Stimulated activated CD8-positive, alpha-beta memory T cell treated with anti-CD3 and anti-CD28 coated beads, Interleukin-12 subunit alpha, Interleukin-12 subunit beta, amount 100 ng/mL, for 4 hours (primary cell): ENCODE data around the gene RASSF8.
"Not testable (repeated sequence)": the region's sequence is repeated elsewhere in the genome, so short reads cannot be mapped to it uniquely, and the experiment has no call there.

Experiments used
- DNase-seq: peaks from one replicate; pipeline ENCODE4 v3.0.0-alpha.2; 2020; ENCODE audit warnings: low read depth

The RASSF8 gene

DNA sequence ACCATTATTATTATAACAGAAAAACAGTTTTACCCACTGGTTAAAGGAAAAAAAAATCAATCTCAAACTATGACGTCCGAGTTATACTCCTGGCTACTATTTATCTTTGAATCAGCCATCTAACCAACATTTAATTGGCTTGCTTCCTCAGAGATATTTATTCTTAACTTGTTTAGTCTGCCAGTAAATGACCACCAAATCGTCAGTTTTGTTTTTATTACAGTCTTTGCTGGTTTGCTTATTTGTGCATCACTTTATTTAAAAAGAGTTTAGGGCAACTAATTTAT, 71.2 kb downstream of the RASSF8 start:
- DNase-seq, result no peak

DNA sequence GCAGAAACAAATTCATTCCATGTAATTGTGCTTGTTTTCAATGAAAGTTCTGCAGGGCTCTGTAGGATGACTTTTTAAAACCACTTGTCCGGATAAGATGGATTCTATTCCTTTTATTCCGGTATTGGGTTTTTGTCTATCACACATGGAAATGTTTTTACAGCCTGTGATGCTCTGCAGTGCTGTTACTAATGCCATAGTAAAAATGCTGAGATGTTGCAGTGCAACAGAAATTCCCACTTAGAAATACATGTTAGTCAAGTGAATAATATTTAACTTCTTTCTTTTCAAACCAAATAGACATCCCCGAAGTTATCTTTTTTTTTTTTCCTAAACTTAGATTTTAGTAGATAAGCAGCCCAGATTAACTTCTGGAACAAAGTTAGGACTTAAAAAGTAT, 71.9 kb downstream of the RASSF8 start:
- no peak for DNase-seq

DNA sequence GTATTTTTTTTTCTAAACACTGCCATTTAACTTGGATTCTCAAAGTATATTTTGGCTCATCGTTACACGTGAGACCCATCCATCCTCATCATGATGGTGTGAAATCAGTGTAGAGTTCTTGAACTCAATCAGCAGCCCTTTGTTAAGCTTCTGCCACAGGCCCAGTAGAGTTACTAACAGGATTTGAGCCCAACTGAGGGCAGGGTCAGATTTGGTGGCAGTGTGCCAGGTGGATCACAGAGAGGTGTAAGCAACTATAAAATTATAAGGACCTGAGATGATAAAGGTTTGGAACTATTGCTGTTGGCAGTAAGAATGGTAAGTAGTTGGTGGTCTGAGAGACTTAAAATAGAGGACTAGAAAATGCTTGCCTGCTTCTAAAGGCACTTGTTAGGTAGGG, 72.8 kb downstream of the RASSF8 start:
- no peak for DNase-seq

DNA sequence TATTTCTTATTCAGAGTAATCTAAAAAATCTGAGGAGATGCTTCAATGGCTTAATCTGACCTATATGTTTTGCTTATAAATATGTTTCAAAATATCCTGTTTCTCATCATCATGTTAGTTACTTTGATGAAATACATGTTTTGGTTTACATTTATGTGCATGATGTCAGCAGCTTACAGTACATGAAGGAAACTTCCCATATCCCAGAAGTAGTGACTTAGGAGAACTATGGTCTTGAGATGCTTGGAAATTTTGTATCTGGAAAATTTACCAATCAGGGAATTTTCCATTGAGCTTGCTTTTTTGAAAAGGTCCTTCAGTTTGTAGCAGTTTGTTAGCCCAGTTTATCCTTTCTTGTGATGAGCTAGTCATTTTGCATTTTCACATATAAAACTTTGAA, 73.3 kb downstream of the RASSF8 start:
- no peak for DNase-seq

DNA sequence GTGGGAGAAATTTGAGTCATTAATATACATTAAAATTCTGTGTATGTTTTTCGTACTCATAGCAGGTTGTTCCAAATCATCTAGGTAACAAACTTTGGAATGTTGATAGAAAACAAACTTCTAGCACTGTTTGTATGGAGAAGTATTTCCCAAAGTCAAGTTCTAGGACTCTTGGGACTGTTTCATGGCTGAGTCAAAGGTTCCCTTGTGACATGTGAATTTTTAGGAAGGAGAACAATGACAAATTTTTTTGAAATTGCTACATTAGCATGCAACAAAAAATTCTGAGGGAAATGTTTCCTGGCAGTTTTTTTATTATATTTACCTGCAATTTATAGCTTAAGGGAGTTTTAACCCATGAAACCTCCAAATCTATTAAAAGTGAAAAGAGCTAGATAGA, 73.8 kb downstream of the RASSF8 start:
- DNase-seq, result no peak

DNA sequence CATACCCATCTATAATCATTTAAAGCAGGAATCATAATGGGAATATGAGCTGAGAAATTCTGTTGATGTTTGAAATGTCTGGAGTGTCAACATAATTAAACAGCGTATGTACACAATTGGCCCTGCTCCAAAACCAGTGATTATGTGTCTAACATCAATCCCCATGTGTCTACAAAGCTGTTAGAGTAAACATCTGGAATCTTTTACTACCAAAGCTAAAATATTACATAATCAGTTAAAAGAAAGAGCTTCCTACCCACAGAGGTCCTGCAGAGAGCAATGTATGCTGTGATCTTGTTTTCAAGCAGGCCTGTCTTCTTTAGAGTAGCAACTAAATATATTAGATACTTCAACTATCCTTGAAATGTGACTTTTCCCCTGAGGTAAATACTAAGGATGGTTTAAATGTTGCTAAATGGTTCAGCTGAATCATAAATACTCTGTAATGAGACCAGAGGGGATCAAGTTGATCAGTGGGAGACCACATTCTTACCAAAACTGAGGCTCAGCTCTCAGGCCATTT, 74.3 kb downstream of the RASSF8 start:
- DNase-seq, result no peak

DNA sequence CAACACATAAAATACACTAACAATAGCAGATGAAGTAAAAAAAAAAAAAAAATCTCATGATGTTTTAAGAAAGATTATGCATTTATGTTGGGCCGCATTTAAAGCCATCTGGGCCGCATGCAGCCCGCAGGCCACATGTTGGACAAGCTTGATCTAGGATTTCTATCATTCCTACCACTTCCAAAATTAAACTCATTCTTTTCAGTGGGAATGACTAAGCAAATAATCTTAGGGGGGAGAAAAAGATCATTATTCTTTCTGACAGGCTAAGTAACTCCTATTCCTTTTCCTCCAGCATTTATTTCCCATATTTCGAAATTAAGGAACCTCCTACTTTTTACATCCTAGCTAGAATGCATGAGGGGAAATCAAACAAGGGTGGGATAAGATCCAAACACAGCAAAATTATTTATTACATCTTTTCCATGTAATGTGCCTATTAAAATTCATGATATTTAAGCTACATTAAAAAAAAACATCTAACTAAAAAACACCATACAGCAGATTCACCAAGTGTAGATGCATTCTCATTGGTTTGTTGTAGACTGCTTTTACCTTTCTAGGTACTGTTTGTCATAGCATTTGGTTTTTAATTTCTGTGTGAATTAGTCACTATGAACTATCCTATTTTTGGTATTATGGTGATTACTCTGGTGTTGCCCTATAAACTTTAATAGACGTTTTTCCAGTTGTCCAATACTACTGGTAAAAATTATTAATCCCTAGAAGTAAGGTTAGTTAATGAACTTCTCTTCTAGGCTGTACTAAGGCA, 76.1 kb downstream of the RASSF8 start:
- no peak for DNase-seq

DNA sequence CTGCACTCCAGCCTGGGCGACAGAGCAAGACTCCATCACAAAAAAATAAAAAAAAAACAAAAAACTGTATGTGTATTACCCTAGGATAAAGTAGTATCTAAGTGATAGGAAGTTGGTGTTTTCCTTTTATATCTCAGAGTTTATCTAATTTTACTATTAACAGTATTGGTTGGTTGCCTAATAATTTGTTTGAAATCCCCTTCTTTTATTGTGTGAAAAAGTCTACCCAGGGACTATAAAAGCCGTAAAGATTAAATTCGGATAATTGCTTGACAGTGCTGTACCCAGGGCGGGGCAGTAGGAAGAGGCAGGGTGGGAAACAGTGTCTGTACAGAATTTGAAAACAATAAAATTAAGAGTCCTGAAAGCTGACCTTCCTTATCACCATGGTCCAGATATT, 78.4 kb downstream of the RASSF8 start:
- no peak for DNase-seq

DNA sequence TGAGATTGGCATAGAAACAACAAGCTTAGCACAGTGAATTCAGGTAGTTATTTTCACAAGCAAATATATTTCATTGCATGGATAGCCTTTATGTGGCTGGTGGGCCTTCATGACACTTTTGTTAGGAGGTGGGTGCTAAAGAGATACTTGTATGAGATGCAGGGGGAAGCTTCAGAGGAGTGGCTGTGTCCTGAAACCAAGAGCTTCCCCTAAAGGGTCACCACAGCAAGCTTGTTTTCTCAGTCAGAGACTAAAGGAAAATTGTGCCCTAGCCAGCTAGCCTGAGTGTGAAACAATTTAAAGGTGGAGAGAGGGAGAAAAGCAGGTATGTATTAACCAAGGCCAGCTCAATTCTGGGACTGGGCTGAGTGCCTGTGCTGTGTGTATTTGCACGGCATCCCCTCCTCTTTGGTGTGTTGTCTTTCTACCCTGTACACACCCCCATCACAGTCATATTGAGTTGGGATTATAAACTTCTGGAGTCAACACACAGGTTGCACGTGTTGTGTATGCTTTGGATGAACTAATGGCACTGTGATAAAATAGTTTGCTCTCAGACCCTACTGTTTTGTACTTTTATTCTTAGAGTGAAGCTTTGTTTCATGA, 79.2 kb downstream of the RASSF8 start:
- no peak for DNase-seq

DNA sequence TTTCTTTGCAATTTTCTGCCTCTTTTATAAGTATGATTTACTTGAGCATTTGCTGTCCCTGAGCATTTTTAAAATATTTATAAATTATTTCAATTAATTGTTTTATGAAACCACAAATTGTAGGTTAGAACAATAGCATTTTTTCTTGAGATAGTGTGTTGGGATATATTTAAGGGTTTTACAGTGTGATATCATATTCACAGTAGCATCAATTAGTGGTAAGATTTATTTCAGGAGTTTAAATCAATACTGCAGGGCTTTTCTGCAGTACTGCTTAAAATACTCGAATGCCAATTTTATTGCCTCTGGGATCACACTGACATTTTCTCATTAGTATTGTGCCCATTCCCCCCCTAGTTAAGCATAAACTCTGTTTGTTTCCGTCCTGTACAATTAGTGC, 84.2 kb downstream of the RASSF8 start:
- DNase-seq, result no peak

DNA sequence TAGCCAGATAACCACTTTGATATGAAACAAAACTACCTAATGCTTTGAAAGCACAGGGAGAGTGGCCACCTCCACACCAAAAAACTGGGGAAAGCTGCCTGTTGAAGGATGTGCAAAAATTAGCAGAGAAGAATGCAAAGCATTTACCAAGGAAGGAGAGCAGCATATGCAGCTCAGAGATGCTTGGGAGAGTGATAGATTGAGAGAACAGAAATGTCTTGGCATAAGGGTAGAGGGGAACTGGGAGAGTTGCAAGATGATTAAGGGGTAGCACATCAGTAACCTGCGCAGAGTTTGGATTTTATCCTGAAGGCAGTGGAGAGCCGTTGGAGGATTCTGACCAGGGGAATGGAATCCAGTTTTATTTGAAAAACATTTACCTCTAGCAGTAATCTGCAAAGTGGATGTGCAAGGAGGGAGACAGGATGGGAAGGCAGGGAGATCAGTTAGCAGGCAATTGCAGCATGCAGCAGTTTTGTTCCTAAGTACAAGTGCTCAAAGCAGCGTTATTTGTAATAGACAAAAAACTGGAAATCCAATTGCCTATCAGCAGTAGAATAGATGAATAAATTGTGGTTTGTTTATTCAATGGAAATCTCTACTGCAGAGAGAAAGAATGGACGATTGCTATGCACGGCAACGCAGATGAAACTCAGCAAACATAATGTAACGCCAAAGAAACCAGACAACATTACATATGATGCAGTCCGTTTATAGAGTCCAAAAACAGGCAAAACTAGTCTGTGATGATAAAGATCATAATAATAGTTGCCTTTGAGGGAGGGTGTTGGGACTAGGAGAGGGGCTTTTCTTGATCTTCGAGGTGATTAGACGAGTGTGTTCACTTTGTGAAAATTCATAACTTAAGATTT, 84.9 kb downstream of the RASSF8 start:
- no peak for DNase-seq

DNA sequence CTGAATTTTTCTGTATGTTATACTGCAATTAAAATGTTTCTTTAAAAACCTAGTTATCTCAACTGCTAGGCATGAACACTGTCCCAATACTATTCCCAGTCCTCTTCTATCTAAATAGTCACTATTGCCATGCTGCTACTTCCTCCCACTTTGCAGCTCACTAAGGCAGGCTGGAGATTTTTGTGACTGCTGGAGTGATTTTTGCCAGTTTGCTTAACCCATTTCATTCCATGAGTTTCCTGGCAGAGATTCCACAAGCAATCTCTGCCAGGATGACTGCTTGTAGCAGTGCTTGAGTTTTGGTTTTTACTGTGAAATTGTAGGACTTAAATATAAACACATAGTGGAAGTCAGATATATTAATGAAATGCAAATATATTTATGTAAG, 85.5 kb downstream of the RASSF8 start:
- no peak for DNase-seq

DNA sequence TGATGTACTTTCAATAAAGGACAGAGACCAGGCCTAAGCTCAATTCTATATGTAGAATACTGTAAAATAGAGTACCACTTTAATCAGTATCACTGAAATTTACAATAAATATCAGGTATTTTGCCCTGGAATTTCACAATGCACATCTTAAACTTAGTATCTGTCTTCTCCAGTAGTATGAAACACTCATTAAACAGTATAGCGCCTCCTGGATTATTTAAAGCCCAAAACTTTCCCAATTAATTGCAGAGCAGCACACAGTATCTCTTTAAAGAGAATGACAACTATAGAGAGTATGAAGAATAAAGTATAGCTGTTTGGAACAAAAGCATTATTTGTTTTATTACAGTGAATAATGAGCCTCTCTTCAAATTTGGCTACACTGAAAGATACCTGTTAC, 86.1 kb downstream of the RASSF8 start:
- no peak for DNase-seq

DNA sequence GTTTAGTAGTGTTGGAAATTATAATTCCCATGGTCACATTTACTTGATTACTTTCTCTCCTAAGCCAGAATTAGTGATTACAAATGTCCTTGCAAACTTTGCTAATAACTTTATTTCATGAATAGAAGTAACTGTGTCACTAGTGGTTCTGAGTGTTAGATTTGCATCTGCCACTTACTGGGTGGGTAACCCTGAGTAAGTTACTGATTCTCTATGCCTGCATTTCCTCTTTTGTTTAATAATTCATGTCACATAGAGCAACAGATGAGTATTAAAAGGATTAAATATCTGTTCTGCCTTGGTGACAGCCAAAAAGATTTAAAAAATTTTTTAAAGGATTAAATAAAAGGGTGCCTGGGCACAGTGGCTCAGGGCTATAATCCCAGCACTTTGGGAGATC, 87.7 kb downstream of the RASSF8 start:
- DNase-seq, result no peak

DNA sequence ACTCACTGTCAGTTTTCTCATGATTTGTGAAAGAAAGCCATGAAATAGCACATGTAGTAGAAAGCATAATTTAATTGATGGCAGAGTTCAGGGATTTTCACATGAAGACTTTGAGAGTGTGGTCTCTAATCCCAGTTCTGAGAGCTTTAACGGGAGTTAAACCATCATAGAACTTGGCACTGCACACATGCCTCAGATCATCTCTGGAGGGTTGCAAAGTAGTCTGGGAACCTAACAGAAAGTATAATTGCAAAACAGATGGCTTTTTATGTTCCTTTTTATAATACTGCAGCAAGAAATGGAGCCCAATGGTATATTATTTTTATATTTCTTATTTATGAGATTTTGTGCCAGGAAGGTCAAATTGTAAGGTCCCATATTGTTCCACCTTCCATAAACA, 88.4 kb downstream of the RASSF8 start:
- DNase-seq, result no peak

DNA sequence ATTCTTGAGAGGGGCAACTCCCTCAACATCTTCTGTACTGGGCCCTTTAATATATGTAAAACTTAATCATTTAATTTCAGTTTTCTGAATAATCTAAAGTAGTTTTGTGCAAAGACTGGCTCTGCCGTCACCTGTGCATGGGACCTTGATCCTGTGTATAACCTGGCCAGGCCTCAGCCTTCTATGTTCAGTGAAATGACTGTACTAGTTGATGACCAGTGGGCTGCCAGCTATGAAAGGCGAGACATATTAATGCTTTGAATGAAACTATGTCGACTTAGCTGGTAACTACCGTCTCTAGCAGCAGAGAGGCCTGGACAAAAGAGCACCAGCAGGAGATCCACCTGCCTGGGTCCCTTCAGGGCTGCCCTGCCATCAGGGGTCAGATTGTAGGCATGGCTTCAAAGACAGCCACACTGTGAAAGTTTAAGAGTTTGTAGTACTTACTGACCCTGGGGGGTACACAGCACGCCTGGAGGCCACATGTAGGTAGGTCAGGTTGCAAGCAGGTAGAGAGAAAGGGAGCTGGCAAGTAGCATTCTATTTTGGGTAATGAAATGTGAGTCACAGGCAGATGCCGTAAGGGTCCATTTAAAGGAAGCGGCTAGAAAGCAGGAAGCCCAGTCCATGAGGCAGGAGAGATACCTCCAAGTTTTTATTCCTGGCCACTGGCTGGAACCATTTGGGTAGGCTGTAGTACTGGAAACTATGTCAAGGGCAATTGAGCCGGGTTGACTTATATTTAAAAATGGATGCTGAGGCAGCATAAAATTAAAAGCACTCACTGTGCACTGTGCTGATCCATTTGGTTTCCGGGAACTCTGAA, 89.1 kb downstream of the RASSF8 start:
- DNase-seq, result no peak

DNA sequence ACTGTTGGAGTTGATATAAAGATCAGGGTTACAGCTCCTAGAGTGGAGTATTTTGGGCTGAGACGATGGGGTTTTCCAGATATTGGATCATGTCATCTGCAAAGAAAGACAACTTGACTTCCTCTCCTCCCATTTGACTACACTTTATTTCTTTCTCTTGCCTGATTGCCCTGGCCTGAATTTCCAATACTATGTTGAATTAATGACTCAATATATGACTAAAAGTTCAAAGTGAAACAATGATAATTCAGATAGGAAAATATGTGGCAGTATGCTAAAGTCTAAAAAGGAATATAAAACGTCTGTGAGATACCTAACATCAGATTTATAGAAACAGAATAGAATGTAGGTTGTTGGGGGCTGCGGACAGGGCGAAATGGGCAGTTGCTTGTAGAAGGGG, 94.2 kb downstream of the RASSF8 start:
- no peak for DNase-seq

DNA sequence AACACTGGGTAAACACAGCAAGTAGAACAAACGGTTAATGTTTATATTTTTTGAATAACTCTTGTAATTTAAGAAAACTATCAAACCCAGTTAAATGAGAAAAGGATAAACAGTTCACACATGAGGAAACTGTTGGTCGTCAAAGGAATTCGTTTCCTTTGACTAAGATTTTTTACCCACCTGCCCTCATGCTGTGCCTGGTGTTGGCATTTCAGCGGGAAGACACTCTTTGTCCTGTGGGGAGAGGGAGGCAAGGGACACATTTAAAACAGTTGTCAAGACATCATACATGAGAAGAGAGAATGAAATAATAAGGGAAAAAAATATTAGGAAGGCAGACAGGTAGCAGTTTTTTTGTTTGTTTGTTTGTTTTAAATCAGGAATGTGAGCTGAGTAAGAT, 95.9 kb downstream of the RASSF8 start:
- DNase-seq, result no peak

DNA sequence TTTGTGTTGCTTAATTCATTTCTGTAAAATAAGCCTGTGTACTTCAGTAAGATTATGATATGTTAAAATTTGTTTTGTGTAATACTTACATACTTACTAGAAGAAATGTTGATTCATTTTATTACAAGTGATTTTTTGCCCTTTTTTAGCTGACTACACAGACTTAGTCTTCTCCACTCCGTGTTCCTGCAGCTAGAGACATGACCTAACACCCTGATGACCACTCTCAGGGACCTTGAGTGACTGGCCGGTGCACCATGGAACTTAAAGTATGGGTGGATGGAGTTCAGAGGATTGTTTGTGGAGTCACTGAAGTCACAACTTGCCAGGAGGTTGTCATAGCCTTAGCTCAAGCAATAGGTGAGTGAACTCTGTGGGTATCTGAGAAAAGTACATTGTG, 96.6 kb downstream of the RASSF8 start:
- no peak for DNase-seq

DNA sequence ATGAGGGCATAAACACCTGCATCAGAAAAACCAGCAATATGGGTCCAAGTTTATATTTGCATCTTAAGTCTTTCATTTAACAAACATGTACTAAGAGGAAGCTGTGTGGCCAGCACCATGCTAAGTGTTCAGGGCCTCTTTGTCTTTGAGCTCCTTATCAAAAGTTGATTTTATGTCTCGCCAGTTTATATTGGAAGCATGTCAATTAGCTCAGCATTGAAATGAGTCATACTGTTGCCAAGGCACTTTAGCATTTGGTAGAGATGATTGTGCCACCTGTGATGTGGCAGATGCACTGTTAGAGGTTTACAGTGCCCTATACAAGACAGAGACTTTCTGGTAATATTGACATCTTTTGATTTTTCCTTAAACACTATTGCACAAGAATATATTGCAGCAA, 97.9 kb downstream of the RASSF8 start:
- DNase-seq, result no peak

DNA sequence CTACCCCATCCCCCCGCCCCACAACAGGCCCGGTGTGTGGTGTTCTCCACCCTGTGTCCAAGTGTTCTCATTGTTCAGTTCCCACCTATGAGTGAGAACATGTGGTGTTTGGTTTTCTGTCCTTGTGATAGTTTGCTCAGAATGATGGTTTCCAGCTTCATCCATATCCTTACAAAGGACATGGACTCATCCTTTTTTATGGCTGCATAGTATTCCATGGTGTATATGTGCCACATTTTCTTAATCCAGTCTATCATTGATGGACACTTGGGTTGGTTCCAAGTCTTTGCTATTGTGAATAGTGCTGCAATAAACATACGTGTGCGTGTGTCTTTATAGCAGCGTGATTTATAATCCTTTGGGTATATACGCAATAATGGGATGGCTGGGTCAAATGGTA, 98.8 kb downstream of the RASSF8 start:
- DNase-seq, result not testable (repeated sequence)

DNA sequence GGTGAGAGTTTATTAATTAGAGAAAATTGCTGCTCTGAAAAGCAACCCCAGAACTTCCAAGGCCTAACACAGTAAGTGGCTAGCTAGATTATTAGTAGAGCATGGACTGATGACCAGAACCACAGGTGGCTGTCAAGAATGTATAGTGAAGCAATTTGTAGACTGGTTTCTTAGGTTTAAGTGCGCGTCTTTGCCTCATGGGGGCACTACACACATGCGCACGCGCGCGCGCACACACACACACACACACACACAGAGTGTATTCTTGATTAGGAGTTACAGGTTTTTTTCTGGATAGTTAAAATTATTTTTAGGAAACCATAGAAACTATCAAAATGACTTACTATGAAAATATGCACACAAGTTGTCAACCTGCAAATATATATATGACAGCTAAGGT, 99.8 kb downstream of the RASSF8 start:
- no peak for DNase-seq
